ENCODE measurements around the gene MMP17.

GRCh38 chr12:131894981-131895639 is 66.9 kb downstream of the MMP17 start:
- TF ChIP-seq SIN3A (IDR thresholded peaks at IDR 0.05; ENCODE audit: borderline replicate concordance, insufficient read depth, low read length) (no peak), REST (IDR thresholded peaks at IDR 0.05; ENCODE audit: insufficient read depth in 1 of 2, low read depth in 2 of 2, low read length in 2 of 2) (no peak), TAF1 (IDR thresholded peaks at IDR 0.05; ENCODE audit: borderline replicate concordance, insufficient read depth, low read length) (no peak)

Measured in PFSK-1 (cell line).